Liver (tissue), 3 donors: ENCODE measurements around the gene C3orf38.

ENCODE experiments used
- GABPA ChIP-seq, 2 donors: IDR thresholded peaks in 1 of 2; conservative IDR thresholded peaks in 1 of 2; 2 replicates each; pipeline ENCODE4 v1.6.1; 2016; ENCODE audit warnings: antibody characterized with exemption in 2 of 2, mild to moderate bottlenecking in 1 of 2, moderate library complexity in 1 of 2
- TAF1 ChIP-seq: conservative IDR thresholded peaks from 2 replicates; pipeline ENCODE4 v1.6.1; 2016; ENCODE audit warnings: antibody characterized with exemption, mild to moderate bottlenecking
- TF ChIP-seq, protein P1 (sequence below): fragments of 150-350 bp; IDR thresholded peaks from 2 replicates; pipeline ENCODE4 v1.5.1; 2017; ENCODE audit warnings: improper control_type of control experiment, low read depth, low read length; ENCODE audit not compliant: missing input control
- donor health status: healthy.
- donor health status: healthy.

DNA sequence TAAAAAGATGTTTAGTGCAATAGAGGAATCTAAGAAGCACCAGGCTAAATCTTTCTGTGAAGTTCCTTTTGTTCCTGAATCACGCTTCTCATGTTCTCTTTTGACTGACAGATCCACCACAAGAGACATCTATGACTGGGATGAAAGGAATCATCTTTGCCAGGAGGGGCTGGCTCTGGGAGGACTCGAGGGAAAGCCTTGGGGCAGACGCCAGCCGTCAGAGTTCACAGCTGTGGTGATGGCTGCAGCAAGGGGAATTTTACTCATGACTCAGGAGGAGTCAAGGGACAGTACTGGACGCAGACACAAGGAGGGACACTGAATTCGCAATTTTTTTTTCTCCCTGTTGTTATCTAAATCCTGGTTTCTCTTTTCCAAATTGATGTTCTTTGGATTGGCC is 38.7 kb downstream of the C3orf38 start:
- TF ChIP-seq TAF1 (no peak), GABPA (IDR thresholded peaks at IDR 0.05 in 1 of 2, conservative IDR thresholded peaks at IDR 0.05 in 1 of 2) (no peak)
- TF ChIP-seq, protein P1, sequence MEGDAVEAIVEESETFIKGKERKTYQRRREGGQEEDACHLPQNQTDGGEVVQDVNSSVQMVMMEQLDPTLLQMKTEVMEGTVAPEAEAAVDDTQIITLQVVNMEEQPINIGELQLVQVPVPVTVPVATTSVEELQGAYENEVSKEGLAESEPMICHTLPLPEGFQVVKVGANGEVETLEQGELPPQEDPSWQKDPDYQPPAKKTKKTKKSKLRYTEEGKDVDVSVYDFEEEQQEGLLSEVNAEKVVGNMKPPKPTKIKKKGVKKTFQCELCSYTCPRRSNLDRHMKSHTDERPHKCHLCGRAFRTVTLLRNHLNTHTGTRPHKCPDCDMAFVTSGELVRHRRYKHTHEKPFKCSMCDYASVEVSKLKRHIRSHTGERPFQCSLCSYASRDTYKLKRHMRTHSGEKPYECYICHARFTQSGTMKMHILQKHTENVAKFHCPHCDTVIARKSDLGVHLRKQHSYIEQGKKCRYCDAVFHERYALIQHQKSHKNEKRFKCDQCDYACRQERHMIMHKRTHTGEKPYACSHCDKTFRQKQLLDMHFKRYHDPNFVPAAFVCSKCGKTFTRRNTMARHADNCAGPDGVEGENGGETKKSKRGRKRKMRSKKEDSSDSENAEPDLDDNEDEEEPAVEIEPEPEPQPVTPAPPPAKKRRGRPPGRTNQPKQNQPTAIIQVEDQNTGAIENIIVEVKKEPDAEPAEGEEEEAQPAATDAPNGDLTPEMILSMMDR = no peak
